B cell (primary cell): ENCODE results near the gene TRAPPC2. TPM values are rescaled to one million over a fixed set of nuclear protein-coding genes. Genes with fewer than 3 reads are reported as not detected.

Experiments
- ATAC-seq: fragments of 200-7000 bp; cut with Tn5 transposase; one replicate; pipeline ENCODE4 v1.10.0; 2021; ENCODE audit warnings: low read depth, mild to moderate bottlenecking, moderate number of reproducible peaks, moderate library complexity
- CTCF ChIA-PET: fragments of 350-600 bp; sonication (Branson Sonifier 250); formaldehyde crosslinking; loops from one replicate; lab custom pipeline; 2021; ENCODE audit warnings: antibody characterized with exemption, inconsistent platforms; lab: Charles Lee
- POLR2A ChIA-PET: fragments of 350-600 bp; sonication (Branson Sonifier 250); formaldehyde crosslinking; loops from one replicate; lab custom pipeline; 2021; ENCODE audit warnings: antibody characterized with exemption; lab: Charles Lee
- DNase-seq: peaks from one replicate; pipeline ENCODE4 v3.0.0; 2013
- H2AFZ ChIP-seq: 2 replicates; pipeline ENCODE4 v1.6.1; 2012; ENCODE audit warnings: mild to moderate bottlenecking, low read depth, low read length; ENCODE audit not compliant: insufficient read depth, poor library complexity, severe bottlenecking
- H3K27ac ChIP-seq, 2 donors: 1 replicate in 1 of 2; 2 replicates in 1 of 2; pipeline ENCODE4 v1.5.1; 2012 to 2013; ENCODE audit warnings: low read length in 2 of 2, mild to moderate bottlenecking in 2 of 2, moderate library complexity in 1 of 2
- H3K27me3 ChIP-seq, 4 experiments: fragments of 200-600 bp in 1 of 4; sonication (generic) in 1 of 4; replicated peaks in 1 of 4; 1 replicate in 2 of 4; 2 replicates in 2 of 4; pipeline versions ENCODE4 v1.6.1 to v1.7.0; 2013 to 2016; ENCODE audit warnings: low read length in 3 of 4, mild to moderate bottlenecking in 2 of 4, mixed read lengths in 1 of 4, moderate library complexity in 1 of 4; ENCODE audit not compliant: insufficient read depth in 4 of 4, control insufficient read depth in 3 of 4; ENCODE audit errors: control extremely low read depth in 1 of 4
- H3K36me3 ChIP-seq, 2 experiments: replicated peaks in 1 of 2; 1 replicate in 1 of 2; 2 replicates in 1 of 2; pipeline versions ENCODE4 v1.6.1 to v1.7.1; 2013; ENCODE audit warnings: low read length in 1 of 2; ENCODE audit not compliant: insufficient read depth in 2 of 2, control insufficient read depth in 1 of 2; ENCODE audit errors: control extremely low read depth in 1 of 2, extremely low read depth in 1 of 2
- H3K4me1 ChIP-seq, 2 donors: fragments of 200-600 bp in 1 of 2; sonication (generic) in 1 of 2; 1 replicate in 1 of 2; 2 replicates in 1 of 2; pipeline versions ENCODE4 v1.5.1 to v1.6.1; 2013 to 2017; ENCODE audit warnings: low read length in 2 of 2; ENCODE audit not compliant: control insufficient read depth in 2 of 2, insufficient read depth in 2 of 2
- H3K4me2 ChIP-seq: replicated peaks from 2 replicates; pipeline ENCODE3; 2012; ENCODE audit warnings: mild to moderate bottlenecking, low read depth, low read length; ENCODE audit not compliant: poor library complexity, severe bottlenecking
- H3K4me3 ChIP-seq, 5 experiments: fragments of 200-600 bp in 1 of 5; sonication (generic) in 1 of 5; 1 replicate in 3 of 5; 2 replicates in 2 of 5; pipeline versions ENCODE4 v1.5.1 to v1.7.0; 2011 to 2016; ENCODE audit warnings: low read length in 4 of 5, mild to moderate bottlenecking in 4 of 5, low read depth in 2 of 5, control low read depth in 1 of 5, moderate library complexity in 1 of 5; ENCODE audit not compliant: insufficient read depth in 1 of 5; ENCODE audit errors: control extremely low read depth in 1 of 5, extremely low read depth in 1 of 5
- H3K79me2 ChIP-seq: fragments of 200-600 bp; sonication (generic); one replicate; pipeline ENCODE4 v1.6.0; 2016; ENCODE audit warnings: low read length; ENCODE audit not compliant: control insufficient read depth, insufficient read depth
- H3K9ac ChIP-seq: fragments of 200-600 bp; sonication (generic); 2 replicates; pipeline ENCODE4 v1.6.1; 2017; ENCODE audit warnings: mild to moderate bottlenecking, low read length, moderate library complexity
- H3K9me3 ChIP-seq, 3 donors: one replicate each; pipeline versions ENCODE4 v1.6.1 to v1.7.1; 2013; ENCODE audit warnings: low read length in 2 of 3; ENCODE audit not compliant: control insufficient read depth in 2 of 3, insufficient read depth in 1 of 3; ENCODE audit errors: control extremely low read depth in 1 of 3
- H4K20me1 ChIP-seq: 2 replicates; pipeline ENCODE4 v1.6.0; 2012; ENCODE audit warnings: mild to moderate bottlenecking, low read length; ENCODE audit not compliant: insufficient read depth, control insufficient read depth, poor library complexity, severe bottlenecking
- H3K27ac Mint-ChIP-seq: one replicate; pipeline ENCODE4 v1.8.0; 2021; ENCODE audit warnings: mixed read lengths
- H3K27me3 Mint-ChIP-seq: one replicate; pipeline ENCODE4 v1.8.0; 2021; ENCODE audit warnings: mixed read lengths
- H3K4me1 Mint-ChIP-seq: one replicate; pipeline ENCODE4 v1.8.0; 2021; ENCODE audit warnings: mixed read lengths
- H3K4me3 Mint-ChIP-seq: one replicate; pipeline ENCODE4 v1.8.0; 2021; ENCODE audit warnings: mixed read lengths
- H3K9me3 Mint-ChIP-seq: one replicate; pipeline ENCODE4 v1.8.0; 2022; ENCODE audit warnings: mixed read lengths; ENCODE audit not compliant: insufficient read depth
- EZH2 ChIP-seq: IDR thresholded peaks from 2 replicates; pipeline ENCODE4 v1.6.1; 2012; ENCODE audit warnings: borderline replicate concordance, low read depth, mild to moderate bottlenecking, moderate library complexity, low read length; ENCODE audit not compliant: insufficient read depth, poor library complexity, severe bottlenecking
- WGBS: methylation state at CpG from one replicate; pipeline ENCODE4 v1.1.5; 2013; ENCODE audit warnings: missing lambda C conversion rate; ENCODE audit not compliant: insufficient coverage; 5-methylcytosine and 5-hydroxymethylcytosine counted together
- intact Hi-C: fragments of 100-400 bp; cut with micrococcal nuclease; formaldehyde crosslinking; loops from one replicate; pipeline ENCODE4 v1.10.0; 2022
- polyA minus RNA-seq: library from RNA; depleted of rRNA, polyadenylated mRNA; stranded (reverse); fragments of >200 nt; gene quantifications from 2 replicates; pipeline ENCODE4 v1.2.3, GENCODE V29; 2012
- polyA plus RNA-seq: library from polyadenylated mRNA; depleted of rRNA; stranded (reverse); fragments of >200 nt; gene quantifications from 2 replicates; pipeline ENCODE4 v1.2.3, GENCODE V29; 2012
- total RNA-seq, 2 donors: library from RNA; stranded (reverse); fragments of 120-200 nt in 1 of 2; gene quantifications; 1 replicate in 1 of 2; 2 replicates in 1 of 2; pipeline versions ENCODE4 v1.2.3 to v1.2.4, GENCODE V29; 2013 to 2022
- TF ChIP-seq, protein P1 (sequence below): fragments of 200-600 bp; IDR thresholded peaks from one replicate; pipeline ENCODE4 v1.8.0; 2022; ENCODE audit warnings: antibody characterized with exemption, mild to moderate bottlenecking

The TRAPPC2 gene
- 28.0 and 30.3 TPM in 2 replicates for total RNA-seq
- 38.8 TPM for total RNA-seq (2013)
- 27.0 and 33.1 TPM in 2 replicates for polyA plus RNA-seq
- polyA minus RNA-seq, result 11.6 and 20.0 TPM in 2 replicates

DNA sequence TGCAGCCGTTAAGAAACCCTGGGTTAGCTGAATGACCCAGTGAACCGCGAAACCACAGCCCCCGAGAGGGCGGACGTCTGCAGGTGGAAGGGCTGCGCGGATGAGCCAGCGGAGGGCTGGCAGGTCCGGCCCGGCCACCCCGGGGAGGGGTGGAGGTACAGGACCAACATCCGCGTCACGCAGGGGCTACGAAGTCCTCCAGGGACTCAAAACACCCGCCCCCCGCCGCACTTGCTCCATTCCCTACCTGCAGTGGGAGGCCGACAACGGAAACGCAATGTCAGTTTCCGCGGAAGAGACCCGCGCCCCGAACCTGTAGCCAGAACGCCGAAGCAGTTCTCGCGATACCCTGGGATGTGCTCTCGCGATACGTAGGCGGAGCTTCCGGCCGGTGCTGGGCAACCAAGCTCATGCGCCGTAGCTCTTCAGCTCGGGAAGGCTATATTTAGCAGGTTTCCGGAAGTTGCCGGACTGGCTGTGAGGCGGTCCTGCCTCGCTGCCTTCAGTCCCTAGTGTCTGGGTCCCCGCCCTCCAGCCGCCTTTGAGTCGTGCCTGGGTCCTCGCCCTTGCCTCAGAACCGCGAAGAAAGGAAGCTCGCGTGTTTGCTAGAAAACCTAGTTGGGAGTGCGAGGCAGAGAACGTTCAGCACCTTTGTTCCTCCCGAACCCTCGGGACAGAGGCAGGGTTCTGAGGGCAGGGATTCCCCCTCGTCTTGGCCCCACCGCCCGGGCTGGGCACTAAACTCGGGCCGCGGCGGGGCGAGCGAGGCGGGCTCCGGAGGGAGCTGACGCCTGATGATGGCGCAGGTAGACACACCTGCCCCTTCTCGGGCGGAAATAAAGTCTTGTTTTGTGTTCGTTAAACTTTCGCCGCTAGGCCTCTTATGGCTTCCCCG lies at the start of gene TRAPPC2, which contains the start of gene OFD1:
TSS of gene TRAPPC2 (minus strand) at position 343 of the 895 bp plus-strand sequence. CDS start 14,657 bp downstream, outside the sequence.
TSS of gene OFD1 (plus strand) at position 471 of the 895 bp plus-strand sequence. CDS start at position 795, 324 bp downstream.
- Histone ChIP-seq H3K9me3 (no peaks in the 10 kb centered on the region), H3K4me2 (peak within 1 kb of the TSS; percentile 78), H3K79me2 (peaks cover 60% of the 10 kb centered on the region), H3K4me1 (peaks cover 40 to 43% of the 10 kb centered on the region in 2 donors), H3K36me3 (peaks cover 0 to 15% of the 10 kb centered on the region in 2 experiments), H2AFZ (peak within 1 kb of the TSS; percentile 84), H3K4me3 (peak within 1 kb of the TSS; percentile 73 to 98 (median 76)), H3K27me3 (no peaks in the 10 kb centered on the region), H3K9ac (peak within 1 kb of the TSS; percentile 94), H3K27ac (peak within 1 kb of the TSS; percentile 95 to 97), H4K20me1 (no peaks in the 10 kb centered on the region)
- H3K27ac Mint-ChIP-seq, result peak within 1 kb of the TSS; percentile 97
- H3K9me3 Mint-ChIP-seq, result no peaks in the 10 kb centered on the region
- H3K27me3 Mint-ChIP-seq, result no peaks in the 10 kb centered on the region
- under 1% methylated on average over 57 of the region's 75 CpGs for WGBS
- peak within 1 kb of the TSS; percentile 93 for H3K4me3 Mint-ChIP-seq
- H3K4me1 Mint-ChIP-seq, result peaks cover 52% of the 10 kb centered on the region
- ChIA-PET POLR2A (interaction anchor here (0.6 to 1.8 kb wide), 9 partner anchors 8 to 779 kb away, joined by 3 to 8 read pairs (median 4); partner anchors contain the start of genes RAB9A and TCEANC), CTCF (interaction anchor here (0.9 to 3.2 kb wide), 14 partner anchors 8 to 788 kb away, joined by 3 to 14 read pairs (median 4); partner anchors contain the start of gene RAB9A)
- peak; percentile 94 for DNase-seq
- ATAC-seq, result peak; percentile 80
- intact Hi-C loops, result loop anchor here (1.0 to 2.0 kb wide), 6 partner anchors 8 to 760 kb away; partner anchors contain the start of genes GEMIN8, RAB9A, TCEANC and TMSB4X
- TF ChIP-seq, protein P1, sequence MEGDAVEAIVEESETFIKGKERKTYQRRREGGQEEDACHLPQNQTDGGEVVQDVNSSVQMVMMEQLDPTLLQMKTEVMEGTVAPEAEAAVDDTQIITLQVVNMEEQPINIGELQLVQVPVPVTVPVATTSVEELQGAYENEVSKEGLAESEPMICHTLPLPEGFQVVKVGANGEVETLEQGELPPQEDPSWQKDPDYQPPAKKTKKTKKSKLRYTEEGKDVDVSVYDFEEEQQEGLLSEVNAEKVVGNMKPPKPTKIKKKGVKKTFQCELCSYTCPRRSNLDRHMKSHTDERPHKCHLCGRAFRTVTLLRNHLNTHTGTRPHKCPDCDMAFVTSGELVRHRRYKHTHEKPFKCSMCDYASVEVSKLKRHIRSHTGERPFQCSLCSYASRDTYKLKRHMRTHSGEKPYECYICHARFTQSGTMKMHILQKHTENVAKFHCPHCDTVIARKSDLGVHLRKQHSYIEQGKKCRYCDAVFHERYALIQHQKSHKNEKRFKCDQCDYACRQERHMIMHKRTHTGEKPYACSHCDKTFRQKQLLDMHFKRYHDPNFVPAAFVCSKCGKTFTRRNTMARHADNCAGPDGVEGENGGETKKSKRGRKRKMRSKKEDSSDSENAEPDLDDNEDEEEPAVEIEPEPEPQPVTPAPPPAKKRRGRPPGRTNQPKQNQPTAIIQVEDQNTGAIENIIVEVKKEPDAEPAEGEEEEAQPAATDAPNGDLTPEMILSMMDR, result no peak
- no peak for TF ChIP-seq EZH2
